ENCODE results near the gene OTOG. TPM values are rescaled to one million over a fixed set of nuclear protein-coding genes. Genes with fewer than 3 reads are reported as not detected.

OTOG gene
- total RNA-seq, 1 experiment from 2014 or later: not detected

DNA sequence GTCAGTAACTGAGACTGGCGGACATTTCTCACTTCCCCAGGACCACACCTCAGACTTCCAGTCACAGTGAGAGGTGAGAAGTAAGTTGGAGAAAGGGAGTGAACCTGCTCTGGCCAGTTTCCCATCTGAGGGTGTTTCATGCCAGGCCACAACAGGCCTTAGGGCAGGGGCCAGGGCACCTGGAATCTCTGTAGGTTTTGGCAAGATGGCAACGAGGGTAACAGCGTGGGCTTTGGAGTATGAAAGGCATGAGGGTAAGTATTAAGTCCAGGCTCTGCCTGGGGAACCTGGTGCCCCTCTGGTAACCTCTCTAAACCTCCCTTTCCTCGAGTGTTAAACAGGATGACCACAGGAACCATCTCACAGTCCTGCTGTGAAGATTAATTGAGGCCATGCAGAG, 41.9 kb upstream of the OTOG start:
- BruUV-seq (replicated peaks): no TSS peak
- no peak for DNase-seq
- no peak overlapping the region for H3K27ac ChIP-seq
- H3K36me3 ChIP-seq (ENCODE audit: low read depth): no peaks in the 10 kb centered on the region
- H3K9me3 ChIP-seq (ENCODE audit: insufficient read depth, low read depth): no peaks in the 10 kb centered on the region
- CTCF ChIA-PET: no interaction called here
- no peaks in the 10 kb centered on the region for H3K4me1 ChIP-seq (replicated peaks; ENCODE audit: insufficient read depth)
- POLR2A ChIA-PET (ENCODE audit: unreplicated experiment): no interaction called here
- H2AFZ ChIP-seq: no peak overlapping the region
- H3K27me3 ChIP-seq (ENCODE audit: insufficient read depth, low read depth): peaks cover 56% of the 10 kb centered on the region
- intact Hi-C loops (cut with micrococcal nuclease; ENCODE audit: unreplicated experiment): loop anchor here (10.0 kb wide), 1 partner anchor 720 kb away; no protein-coding TSS in a partner anchor
- H3K79me2 ChIP-seq (ENCODE audit: low read depth): no peaks in the 10 kb centered on the region
- H3K4me2 ChIP-seq: no peak overlapping the region
- no peaks in the 10 kb centered on the region for H4K20me1 ChIP-seq (ENCODE audit: insufficient read depth)
- TF ChIP-seq, protein P1, sequence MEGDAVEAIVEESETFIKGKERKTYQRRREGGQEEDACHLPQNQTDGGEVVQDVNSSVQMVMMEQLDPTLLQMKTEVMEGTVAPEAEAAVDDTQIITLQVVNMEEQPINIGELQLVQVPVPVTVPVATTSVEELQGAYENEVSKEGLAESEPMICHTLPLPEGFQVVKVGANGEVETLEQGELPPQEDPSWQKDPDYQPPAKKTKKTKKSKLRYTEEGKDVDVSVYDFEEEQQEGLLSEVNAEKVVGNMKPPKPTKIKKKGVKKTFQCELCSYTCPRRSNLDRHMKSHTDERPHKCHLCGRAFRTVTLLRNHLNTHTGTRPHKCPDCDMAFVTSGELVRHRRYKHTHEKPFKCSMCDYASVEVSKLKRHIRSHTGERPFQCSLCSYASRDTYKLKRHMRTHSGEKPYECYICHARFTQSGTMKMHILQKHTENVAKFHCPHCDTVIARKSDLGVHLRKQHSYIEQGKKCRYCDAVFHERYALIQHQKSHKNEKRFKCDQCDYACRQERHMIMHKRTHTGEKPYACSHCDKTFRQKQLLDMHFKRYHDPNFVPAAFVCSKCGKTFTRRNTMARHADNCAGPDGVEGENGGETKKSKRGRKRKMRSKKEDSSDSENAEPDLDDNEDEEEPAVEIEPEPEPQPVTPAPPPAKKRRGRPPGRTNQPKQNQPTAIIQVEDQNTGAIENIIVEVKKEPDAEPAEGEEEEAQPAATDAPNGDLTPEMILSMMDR (conservative IDR thresholded peaks at IDR 0.05): no peak
- no peak for TF ChIP-seq EZH2 (IDR thresholded peaks at IDR 0.05; ENCODE audit: low read depth)
- no peak overlapping the region for H3K4me3 ChIP-seq
- no peaks in the 10 kb centered on the region for H3F3A ChIP-seq (ENCODE audit: insufficient read depth, low read depth)
- H3K9me2 ChIP-seq (ENCODE audit: insufficient read depth): no peaks in the 10 kb centered on the region

DNA sequence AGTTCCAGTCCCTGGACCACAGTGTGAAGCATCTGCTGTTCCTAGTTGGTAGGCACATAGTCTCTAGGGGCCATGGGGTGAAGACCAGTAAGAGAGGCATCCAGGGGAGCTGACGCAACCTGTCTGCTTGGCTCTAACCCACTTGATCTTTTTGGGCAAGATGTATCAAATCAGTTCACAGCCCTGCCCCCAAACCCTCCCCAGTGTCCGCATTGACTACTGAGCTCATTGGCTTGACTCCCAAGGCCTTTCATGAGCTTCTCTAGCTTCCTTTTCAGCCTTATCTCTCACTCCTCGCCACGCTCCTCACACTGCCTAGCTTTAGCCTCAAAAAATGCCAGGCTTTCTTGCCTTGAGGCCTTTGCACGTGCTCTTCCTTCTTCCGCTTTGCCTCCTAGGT, 40.7 kb upstream of the OTOG start:
- no peak overlapping the region for H3K4me2 ChIP-seq
- no peaks in the 10 kb centered on the region for H3K36me3 ChIP-seq (ENCODE audit: low read depth)
- no peaks in the 10 kb centered on the region for H3K9me3 ChIP-seq (ENCODE audit: insufficient read depth, low read depth)
- no peak overlapping the region for H3K4me3 ChIP-seq
- no peak overlapping the region for H2AFZ ChIP-seq
- no peaks in the 10 kb centered on the region for H3F3A ChIP-seq (ENCODE audit: insufficient read depth, low read depth)
- no peaks in the 10 kb centered on the region for H3K79me2 ChIP-seq (ENCODE audit: low read depth)
- no TSS peak for BruUV-seq (replicated peaks)
- intact Hi-C loops (cut with micrococcal nuclease; ENCODE audit: unreplicated experiment): loop anchor here (10.0 kb wide), 1 partner anchor 722 kb away; no protein-coding TSS in a partner anchor
- no peaks in the 10 kb centered on the region for H3K4me1 ChIP-seq (replicated peaks; ENCODE audit: insufficient read depth)
- DNase-seq: no peak
- ChIA-PET CTCF (interaction anchor here (0.6 kb wide), 2 partner anchors 236 to 610 kb away, joined by 3 read pairs; no protein-coding TSS in a partner anchor), POLR2A (ENCODE audit: unreplicated experiment) (no interaction called here)
- H3K9me2 ChIP-seq (ENCODE audit: insufficient read depth): no peaks in the 10 kb centered on the region
- no peaks in the 10 kb centered on the region for H4K20me1 ChIP-seq (ENCODE audit: insufficient read depth)
- TF ChIP-seq EZH2 (IDR thresholded peaks at IDR 0.05; ENCODE audit: low read depth): no peak
- TF ChIP-seq, protein P1 (conservative IDR thresholded peaks at IDR 0.05): no peak
- no peak overlapping the region for H3K27ac ChIP-seq
- peaks cover 58% of the 10 kb centered on the region for H3K27me3 ChIP-seq (ENCODE audit: insufficient read depth, low read depth)

DNA sequence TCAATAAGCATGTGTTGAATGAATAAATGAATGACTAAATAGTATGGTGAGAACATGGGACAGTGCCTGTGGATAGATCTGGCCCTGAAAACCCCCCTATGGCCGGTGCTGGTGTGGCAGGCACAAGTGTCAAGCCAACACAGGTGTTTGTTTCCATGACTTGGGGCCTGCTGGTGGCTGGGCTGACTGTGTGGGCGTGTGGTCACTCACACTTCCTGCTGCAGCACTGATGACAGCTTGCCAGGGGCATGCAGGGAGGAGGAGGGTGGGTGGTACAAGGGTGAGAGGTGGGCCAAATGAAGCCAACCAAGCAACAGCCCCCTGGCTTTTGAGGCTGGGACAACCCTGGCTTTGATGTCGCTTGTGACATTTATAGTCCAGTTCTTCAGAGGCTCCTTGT, 40.1 kb upstream of the OTOG start:
- Histone ChIP-seq H3F3A (ENCODE audit: insufficient read depth, low read depth) (no peaks in the 10 kb centered on the region), H3K27ac (no peak overlapping the region), H3K4me2 (no peak overlapping the region), H3K36me3 (ENCODE audit: low read depth) (no peaks in the 10 kb centered on the region), H3K79me2 (ENCODE audit: low read depth) (no peaks in the 10 kb centered on the region), H4K20me1 (ENCODE audit: insufficient read depth) (no peaks in the 10 kb centered on the region), H3K4me3 (no peak overlapping the region), H3K27me3 (ENCODE audit: insufficient read depth, low read depth) (peaks cover 63% of the 10 kb centered on the region), H2AFZ (no peak overlapping the region), H3K9me3 (ENCODE audit: insufficient read depth, low read depth) (no peaks in the 10 kb centered on the region), H3K9me2 (ENCODE audit: insufficient read depth) (no peaks in the 10 kb centered on the region), H3K4me1 (replicated peaks; ENCODE audit: insufficient read depth) (no peaks in the 10 kb centered on the region)
- POLR2A ChIA-PET (ENCODE audit: unreplicated experiment): no interaction called here
- no peak for TF ChIP-seq EZH2 (IDR thresholded peaks at IDR 0.05; ENCODE audit: low read depth)
- TF ChIP-seq, protein P1 (conservative IDR thresholded peaks at IDR 0.05): no peak
- CTCF ChIA-PET: interaction anchor here (0.6 kb wide), 2 partner anchors 237 to 609 kb away, joined by 3 read pairs; no protein-coding TSS in a partner anchor
- DNase-seq: no peak
- intact Hi-C loops (cut with micrococcal nuclease; ENCODE audit: unreplicated experiment): loop anchor here (10.0 kb wide), 1 partner anchor 722 kb away; no protein-coding TSS in a partner anchor
- no TSS peak for BruUV-seq (replicated peaks)
